H1 (cell line): ENCODE measurements around the gene MRPL39. TPM values are rescaled to one million over a fixed set of nuclear protein-coding genes. Genes with fewer than 3 reads are reported as not detected.

Experiments
- CTCF ChIA-PET: fragments of 300-600 bp; sonication (Branson Sonifier 250); formaldehyde crosslinking; loops from one replicate; lab custom pipeline; 2021; ENCODE audit not compliant: partially characterized antibody; lab: Charles Lee
- POLR2A ChIA-PET: fragments of 300-600 bp; sonication (Branson Sonifier 250); formaldehyde crosslinking; loops from one replicate; lab custom pipeline; 2021; ENCODE audit warnings: inconsistent platforms; ENCODE audit not compliant: partially characterized antibody; lab: Charles Lee
- DNase-seq, 2 experiments: peaks; one replicate each; pipeline versions ENCODE4 v3.0.0 to v3.0.0-alpha.2; 2010 to 2022; ENCODE audit warnings: low spot score in 2 of 2, low read depth in 1 of 2, mixed read lengths in 1 of 2
- FAIRE-seq: peaks from 2 replicates; lab custom pipeline; 2011; peaks lifted over from hg19 to GRCh38; lab: Jason Lieb, UNC
- H2AFZ ChIP-seq: 2 replicates; pipeline ENCODE4 v1.8.1; 2012; ENCODE audit warnings: low read length, inconsistent platforms
- H2AK5ac ChIP-seq: 2 replicates; pipeline ENCODE4 v1.6.1; 2013; ENCODE audit warnings: low read depth, low read length
- H2BK120ac ChIP-seq: replicated peaks from 2 replicates; pipeline ENCODE3; 2013; ENCODE audit warnings: low read depth, low read length, inconsistent platforms
- H2BK12ac ChIP-seq: 2 replicates; pipeline ENCODE4 v1.6.1; 2013; ENCODE audit warnings: low read depth, low read length
- H2BK15ac ChIP-seq: 2 replicates; pipeline ENCODE4 v1.6.1; 2013; ENCODE audit warnings: low read length
- H2BK20ac ChIP-seq: 2 replicates; pipeline ENCODE4 v1.6.1; 2013; ENCODE audit warnings: low read length
- H2BK5ac ChIP-seq: 2 replicates; pipeline ENCODE4 v1.6.1; 2013; ENCODE audit warnings: low read depth, low read length
- H3K14ac ChIP-seq: 2 replicates; pipeline ENCODE4 v1.6.1; 2013; ENCODE audit warnings: inconsistent platforms; ENCODE audit not compliant: insufficient read length
- H3K18ac ChIP-seq: 2 replicates; pipeline ENCODE4 v1.6.1; 2013; ENCODE audit warnings: low read length; ENCODE audit errors: extremely low read depth
- H3K23ac ChIP-seq: 2 replicates; pipeline ENCODE4 v1.6.1; 2013; ENCODE audit warnings: inconsistent platforms; ENCODE audit not compliant: insufficient read length
- H3K23me2 ChIP-seq: 2 replicates; pipeline ENCODE4 v1.6.1; 2013; ENCODE audit warnings: low read depth, low read length
- H3K27ac ChIP-seq: 2 replicates; pipeline ENCODE4 v1.6.1; 2011; ENCODE audit warnings: low read depth, low read length, inconsistent platforms
- H3K27me3 ChIP-seq, 4 experiments: replicated peaks in 1 of 4; 1 replicate in 1 of 4; 2 replicates in 3 of 4; pipeline versions ENCODE4 v1.6.1 to v1.8.1; 2011 to 2013; ENCODE audit warnings: low read length in 3 of 4, mild to moderate bottlenecking in 3 of 4, inconsistent platforms in 2 of 4, mixed read lengths in 2 of 4, moderate library complexity in 1 of 4; ENCODE audit not compliant: control insufficient read depth in 3 of 4, insufficient read depth in 3 of 4; ENCODE audit errors: extremely low read depth in 1 of 4
- H3K36me3 ChIP-seq, 4 experiments: 2 replicates each; pipeline versions ENCODE4 v1.6.1 to v1.8.1; 2011 to 2013; ENCODE audit warnings: mild to moderate bottlenecking in 4 of 4, low read length in 3 of 4, moderate library complexity in 2 of 4, control low read depth in 1 of 4, inconsistent platforms in 1 of 4; ENCODE audit not compliant: insufficient read depth in 4 of 4, control insufficient read depth in 2 of 4
- H3K4ac ChIP-seq: replicated peaks from 2 replicates; pipeline ENCODE3; 2013; ENCODE audit warnings: low read length, low read depth, mixed read lengths, inconsistent platforms; ENCODE audit not compliant: insufficient read length
- H3K4me1 ChIP-seq, 4 experiments: replicated peaks in 1 of 4; 1 replicate in 1 of 4; 2 replicates in 3 of 4; pipeline versions ENCODE4 v1.6.1 to v1.8.1; 2011 to 2013; ENCODE audit warnings: low read length in 3 of 4, inconsistent platforms in 2 of 4, mixed read lengths in 1 of 4; ENCODE audit not compliant: insufficient read depth in 4 of 4, control insufficient read depth in 3 of 4
- H3K4me2 ChIP-seq, 2 experiments: 2 replicates each; pipeline versions ENCODE4 v1.6.1 to v1.8.1; 2011 to 2013; ENCODE audit warnings: low read depth in 2 of 2, low read length in 2 of 2, control low read depth in 1 of 2, inconsistent platforms in 1 of 2, mild to moderate bottlenecking in 1 of 2; ENCODE audit not compliant: insufficient read depth in 1 of 2
- H3K4me3 ChIP-seq, 4 experiments: fragments of 200-600, 300-600 bp in 1 of 4; sonication (generic), shearing (Covaris generic), sonication (Bioruptor Twin) in 1 of 4; 2 replicates each; pipeline versions ENCODE4 v1.5.1 to v1.8.1; 2011 to 2016; ENCODE audit warnings: low read length in 4 of 4, low read depth in 3 of 4, control low read depth in 2 of 4, inconsistent platforms in 2 of 4, mild to moderate bottlenecking in 2 of 4, mixed read lengths in 1 of 4, moderate library complexity in 1 of 4; ENCODE audit not compliant: insufficient read depth in 2 of 4; ENCODE audit errors: extremely low read depth in 1 of 4
- H3K56ac ChIP-seq: replicated peaks from 2 replicates; pipeline ENCODE3; 2013; ENCODE audit warnings: low read depth, mild to moderate bottlenecking, mixed read lengths, low read length, inconsistent platforms; ENCODE audit not compliant: insufficient read length
- H3K79me1 ChIP-seq: 2 replicates; pipeline ENCODE4 v1.6.1; 2013; ENCODE audit warnings: low read depth, low read length, control low read depth
- H3K79me2 ChIP-seq, 2 experiments: 2 replicates each; pipeline versions ENCODE4 v1.6.1 to v1.8.1; 2012 to 2013; ENCODE audit warnings: low read length in 2 of 2, mild to moderate bottlenecking in 2 of 2, inconsistent platforms in 1 of 2; ENCODE audit not compliant: insufficient read depth in 2 of 2, control insufficient read depth in 1 of 2
- H3K9ac ChIP-seq, 4 experiments: replicated peaks in 1 of 4; 1 replicate in 1 of 4; 2 replicates in 3 of 4; pipeline versions ENCODE4 v1.6.1 to v1.8.1; 2011 to 2013; ENCODE audit warnings: low read depth in 3 of 4, low read length in 3 of 4, control low read depth in 2 of 4, mild to moderate bottlenecking in 2 of 4, moderate library complexity in 2 of 4, inconsistent platforms in 1 of 4; ENCODE audit errors: extremely low read depth in 1 of 4
- H3K9me3 ChIP-seq, 2 experiments: 2 replicates each; pipeline versions ENCODE4 v1.6.1 to v1.8.1; 2012 to 2013; ENCODE audit warnings: mild to moderate bottlenecking in 2 of 2, moderate library complexity in 2 of 2, control low read depth in 1 of 2, inconsistent platforms in 1 of 2, low read depth in 1 of 2, low read length in 1 of 2, mixed read lengths in 1 of 2; ENCODE audit not compliant: insufficient read depth in 2 of 2
- H4K20me1 ChIP-seq, 2 experiments: replicated peaks in 1 of 2; 2 replicates each; pipeline versions ENCODE3 to v1.8.1; 2011 to 2013; ENCODE audit warnings: inconsistent platforms in 2 of 2, low read length in 2 of 2, mild to moderate bottlenecking in 1 of 2; ENCODE audit not compliant: insufficient read depth in 2 of 2, control insufficient read depth in 1 of 2
- H4K5ac ChIP-seq: 2 replicates; pipeline ENCODE4 v1.6.1; 2013; ENCODE audit warnings: low read length, low read depth, mixed read lengths, inconsistent platforms; ENCODE audit not compliant: insufficient read length
- H4K8ac ChIP-seq: 2 replicates; pipeline ENCODE4 v1.8.0; 2013; ENCODE audit warnings: mild to moderate bottlenecking, moderate library complexity, low read length, inconsistent platforms; ENCODE audit not compliant: insufficient read depth; ENCODE audit errors: extremely low read depth
- H4K91ac ChIP-seq: replicated peaks from 2 replicates; pipeline ENCODE3; 2013; ENCODE audit warnings: low read length, mixed read lengths, inconsistent platforms; ENCODE audit not compliant: insufficient read length
- CHD1 ChIP-seq: IDR thresholded peaks from 2 replicates; pipeline ENCODE4 v1.6.1; 2012; ENCODE audit warnings: low read depth, low read length, improper control_type of control experiment
- CTCF ChIP-seq, 3 experiments: IDR thresholded peaks; 1 replicate in 2 of 3; 2 replicates in 1 of 3; pipeline versions ENCODE4 v1.5.1 to v1.6.1; 2011; ENCODE audit warnings: low read length in 3 of 3, mild to moderate bottlenecking in 3 of 3, inconsistent platforms in 2 of 3, low read depth in 1 of 3, moderate library complexity in 1 of 3; ENCODE audit not compliant: insufficient read depth in 1 of 3; ENCODE audit errors: control extremely low read depth in 1 of 3
- EP300 ChIP-seq, 2 experiments: IDR thresholded peaks; 1 replicate in 1 of 2; 2 replicates in 1 of 2; pipeline ENCODE4 v1.6.1; 2011 to 2012; ENCODE audit warnings: low read depth in 2 of 2, low read length in 2 of 2, mild to moderate bottlenecking in 2 of 2, borderline replicate concordance in 1 of 2, inconsistent platforms in 1 of 2, moderate library complexity in 1 of 2
- KDM5A ChIP-seq: fragments of 200-600 bp; IDR thresholded peaks from 2 replicates; pipeline ENCODE4 v1.7.1; 2012; ENCODE audit warnings: mild to moderate bottlenecking, low read length, inconsistent platforms, mixed read lengths
- NRF1 ChIP-seq: IDR thresholded peaks from 2 replicates; pipeline ENCODE4 v1.6.1; 2011; ENCODE audit warnings: mild to moderate bottlenecking, low read depth, low read length, improper control_type of control experiment
- SAP30 ChIP-seq: fragments of 300-600 bp; sonication (generic); IDR thresholded peaks from 2 replicates; pipeline ENCODE4 v1.7.1; 2012; ENCODE audit warnings: low read length, moderate library complexity, mild to moderate bottlenecking, inconsistent platforms; ENCODE audit not compliant: insufficient read depth, insufficient replicate concordance
- YY1 ChIP-seq: IDR thresholded peaks from 2 replicates; pipeline ENCODE4 v1.6.1; 2011; ENCODE audit warnings: low read depth, mild to moderate bottlenecking, low read length
- WGBS, 2 experiments: shearing (Covaris generic) in 1 of 2; methylation state at CpG; one replicate each; pipeline versions ENCODE4 v1.1.6 to v1.1.7; 2013 to 2015; ENCODE audit warnings: low lambda C conversion rate in 2 of 2, mixed read lengths in 2 of 2, inconsistent platforms in 1 of 2, low coverage in 1 of 2, missing lambda C conversion rate in 1 of 2; ENCODE audit not compliant: insufficient replicate concordance in 2 of 2, insufficient coverage in 1 of 2, insufficient read length in 1 of 2; ENCODE audit errors: extremely low coverage in 1 of 2, missing lambda C conversion rate in 1 of 2; 5-methylcytosine and 5-hydroxymethylcytosine counted together
- polyA plus RNA-seq, 7 experiments: library from polyadenylated mRNA; depleted of rRNA in 3 of 7; stranded (reverse) in 5 of 7; unstranded in 2 of 7; fragments of >200 nt in 5 of 7; fragments of 200-250 nt in 2 of 7; gene quantifications; 1 replicate in 5 of 7; 2 replicates in 1 of 7; 4 replicates in 1 of 7; pipeline versions ENCODE4 v1.2.1 to v1.2.3, GENCODE V29; 2011 to 2013; ENCODE audit warnings: missing spikeins in 2 of 7, mixed read lengths in 2 of 7
- total RNA-seq: library from RNA; stranded (reverse); fragmentation: NEBNext Ultra II Directional; extraction: Animal tissue kit (Norgen Biotek cat#: 25700); gene quantifications from 2 replicates; pipeline ENCODE4 v1.2.1, GENCODE V29; 2021
- TF ChIP-seq, protein P1 (sequence below): IDR thresholded peaks from 2 replicates; pipeline ENCODE4 v1.6.1; 2011; ENCODE audit warnings: low read length, improper control_type of control experiment

MRPL39 gene
- total and polyA plus RNA-seq, 2 of the 8 experiments (the other 6 are each of a cell fraction or from before 2014, with no cell fraction given): 20.3 to 43.2 TPM

DNA sequence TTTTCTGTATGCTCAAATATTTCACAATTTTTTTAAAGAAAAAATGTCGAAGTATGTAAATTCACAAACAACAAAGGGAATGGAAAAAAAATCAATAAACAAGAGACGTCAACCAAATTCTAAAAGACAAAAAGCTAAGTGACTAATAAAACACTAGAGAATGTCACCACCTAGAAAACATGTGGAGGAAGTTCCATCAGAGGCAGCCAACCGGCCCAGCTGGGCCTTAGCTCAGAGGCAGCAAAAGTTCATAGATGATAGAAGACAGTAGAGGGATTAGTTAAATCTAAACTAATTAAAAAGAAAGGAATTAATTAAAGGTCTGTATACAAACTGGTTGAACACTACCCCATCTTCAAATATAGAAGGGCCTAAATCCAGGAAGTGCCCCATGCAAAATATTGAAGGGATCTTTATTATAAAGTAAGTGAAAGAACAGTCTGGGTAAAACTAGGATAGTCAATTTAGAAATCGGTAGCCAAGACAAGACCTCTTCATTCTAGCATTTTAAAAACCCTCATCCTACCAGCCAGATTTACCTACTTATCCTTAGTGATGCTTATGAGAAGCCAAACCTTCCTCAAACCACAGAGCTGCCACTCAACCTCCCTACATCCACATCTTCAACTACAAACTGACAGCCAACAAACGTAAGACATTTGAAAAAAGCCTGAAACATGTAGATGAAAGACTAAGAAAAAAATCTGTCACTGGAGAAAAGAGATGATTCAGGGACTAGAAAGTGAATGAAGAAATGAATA, 23.7 kb downstream of the MRPL39 start:
- Histone ChIP-seq H2BK12ac (no peak overlapping the region), H2BK15ac (no peak overlapping the region), H3K4me3 (no peak overlapping the region), H3K4me2 (no peak overlapping the region), H4K8ac (no peak overlapping the region), H3K18ac (no peak overlapping the region), H3K23me2 (no peaks in the 10 kb centered on the region), H3K79me2 (no peaks in the 10 kb centered on the region), H3K27me3 (no peaks in the 10 kb centered on the region), H3K4me1 (no peaks in the 10 kb centered on the region), H3K4ac (no peak overlapping the region), H3K14ac (no peak overlapping the region), H2BK20ac (no peak overlapping the region), H3K36me3 (peaks cover 0 to 11% (median 5%) of the 10 kb centered on the region in 4 experiments; a peak in 5 of 8 replicates), H3K79me1 (no peaks in the 10 kb centered on the region), H3K9ac (no peak overlapping the region), H2BK120ac (no peak overlapping the region), H3K27ac (no peak overlapping the region), H4K20me1 (peaks cover 0 to 2% of the 10 kb centered on the region in 2 experiments), H2AFZ (no peak overlapping the region), H3K56ac (no peak overlapping the region), H4K91ac (no peak overlapping the region), H3K23ac (no peak overlapping the region), H2AK5ac (no peak overlapping the region), H2BK5ac (no peak overlapping the region), H3K9me3 (no peaks in the 10 kb centered on the region), H4K5ac (no peak overlapping the region)
- POLR2A ChIA-PET: no interaction called here
- CTCF ChIA-PET: interaction anchor here (0.6 kb wide), 2 partner anchors 13 to 1134 kb away, joined by 3 read pairs; no protein-coding TSS in a partner anchor
- FAIRE-seq (no peak), DNase-seq (no peak)
- 92% methylated on average over 5 of the region's 5 CpGs; no CpG with 5 or more reads in 1 of the 2 experiments for WGBS, 2 experiments
- TF ChIP-seq YY1 (no peak), EP300 (IDR thresholded peaks at IDR 0.05; ENCODE audit: borderline replicate concordance in 1 of 2, low read depth in 2 of 2, low read length in 2 of 2) (no peak), KDM5A (no peak), CHD1 (no peak), CTCF (IDR thresholded peaks at IDR 0.05; ENCODE audit: control extremely low read depth in 1 of 3, insufficient read depth in 1 of 3, low read depth in 1 of 3, low read length in 3 of 3) (no peak), NRF1 (no peak), SAP30 (no peak)
- TF ChIP-seq, protein P1, sequence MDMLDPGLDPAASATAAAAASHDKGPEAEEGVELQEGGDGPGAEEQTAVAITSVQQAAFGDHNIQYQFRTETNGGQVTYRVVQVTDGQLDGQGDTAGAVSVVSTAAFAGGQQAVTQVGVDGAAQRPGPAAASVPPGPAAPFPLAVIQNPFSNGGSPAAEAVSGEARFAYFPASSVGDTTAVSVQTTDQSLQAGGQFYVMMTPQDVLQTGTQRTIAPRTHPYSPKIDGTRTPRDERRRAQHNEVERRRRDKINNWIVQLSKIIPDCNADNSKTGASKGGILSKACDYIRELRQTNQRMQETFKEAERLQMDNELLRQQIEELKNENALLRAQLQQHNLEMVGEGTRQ: no peak
